SK-N-SH treated with all-trans-retinoic acid at 6 μM for 48 hours (cell line): ENCODE data around the gene KRT84.

ENCODE experiments used
- ATAC-seq: fragments of 200-7000 bp; cut with Tn5 transposase; 3 replicates; pipeline ENCODE4 v1.9.1; 2020; ENCODE audit warnings: mild to moderate bottlenecking, moderate library complexity
- ARNTL ChIP-seq: fragments of 450-650 bp; formaldehyde crosslinking; IDR thresholded peaks from 2 replicates; pipeline ENCODE4 v1.5.0; 2020; ENCODE audit warnings: low read depth, mild to moderate bottlenecking, moderate library complexity, borderline replicate concordance
- BACH2 ChIP-seq: fragments of 250-450 bp; sonication (Bioruptor Pico); IDR thresholded peaks from 2 replicates; pipeline ENCODE4 v1.9.0; 2021; ENCODE audit warnings: mild to moderate bottlenecking, borderline replicate concordance
- CSDC2 ChIP-seq: fragments of 250-450 bp; sonication (Bioruptor Pico); IDR thresholded peaks from 2 replicates; pipeline ENCODE4 v1.5.0; 2020; ENCODE audit warnings: mild to moderate bottlenecking, moderate library complexity
- ESRRG ChIP-seq: fragments of 250-450 bp; sonication (Bioruptor Pico); IDR thresholded peaks from 2 replicates; pipeline ENCODE4 v1.6.1; 2021; ENCODE audit warnings: mild to moderate bottlenecking
- GLIS3 ChIP-seq: fragments of 250-450 bp; sonication (Bioruptor Pico); IDR thresholded peaks from 2 replicates; pipeline ENCODE4 v1.5.0; 2020; ENCODE audit warnings: mild to moderate bottlenecking, moderate library complexity
- ISL1 ChIP-seq: fragments of 250-450 bp; sonication (Bioruptor Pico); IDR thresholded peaks from 2 replicates; pipeline ENCODE4 v2.1.2; 2022; ENCODE audit warnings: mild to moderate bottlenecking, moderate library complexity
- OSR1 ChIP-seq: fragments of 250-450 bp; sonication (Bioruptor Pico); IDR thresholded peaks from 2 replicates; pipeline ENCODE4 v1.8.0; 2022; ENCODE audit warnings: moderate library complexity, mild to moderate bottlenecking, inconsistent platforms
- PPARA ChIP-seq: fragments of 250-450 bp; sonication (Bioruptor Pico); IDR thresholded peaks from 2 replicates; pipeline ENCODE4 v1.5.0; 2020; ENCODE audit warnings: mild to moderate bottlenecking, borderline replicate concordance
- RARB ChIP-seq: fragments of 250-450 bp; sonication (Bioruptor Pico); IDR thresholded peaks from 2 replicates; pipeline ENCODE4 v1.8.0; 2021; ENCODE audit warnings: mild to moderate bottlenecking, moderate library complexity
- SNAI2 ChIP-seq: fragments of 250-450 bp; sonication (Bioruptor Pico); IDR thresholded peaks from 2 replicates; pipeline ENCODE4 v1.5.0; 2020; ENCODE audit warnings: mild to moderate bottlenecking, moderate library complexity
- TCF4 ChIP-seq: fragments of 250-450 bp; sonication (Bioruptor Pico); IDR thresholded peaks from 2 replicates; pipeline ENCODE4 v1.8.0; 2021; ENCODE audit warnings: mild to moderate bottlenecking, moderate library complexity, borderline replicate concordance
- TOX ChIP-seq: fragments of 250-450 bp; sonication (Bioruptor Pico); IDR thresholded peaks from 2 replicates; pipeline ENCODE4 v1.8.0; 2021; ENCODE audit warnings: mild to moderate bottlenecking, moderate library complexity, borderline replicate concordance
- ZC3H10 ChIP-seq: fragments of 250-450 bp; sonication (Bioruptor Pico); IDR thresholded peaks from 2 replicates; pipeline ENCODE4 v1.5.1; 2021; ENCODE audit warnings: mild to moderate bottlenecking, moderate library complexity
- ZFP3 ChIP-seq: fragments of 250-450 bp; sonication (Bioruptor Pico); IDR thresholded peaks from 2 replicates; pipeline ENCODE4 v1.5.0; 2020; ENCODE audit warnings: mild to moderate bottlenecking, moderate library complexity
- ZFP30 ChIP-seq: fragments of 450-650 bp; formaldehyde crosslinking; IDR thresholded peaks from 2 replicates; pipeline ENCODE4 v1.5.0; 2022; ENCODE audit warnings: mild to moderate bottlenecking, moderate library complexity
- ZNF565 ChIP-seq: fragments of 450-650 bp; formaldehyde crosslinking; conservative IDR thresholded peaks from 2 replicates; pipeline ENCODE4 v1.5.0; 2020; ENCODE audit warnings: low read depth, mild to moderate bottlenecking, moderate library complexity
- ZNF70 ChIP-seq: fragments of 450-650 bp; formaldehyde crosslinking; IDR thresholded peaks from 2 replicates; pipeline ENCODE4 v1.5.0; 2020; ENCODE audit warnings: mild to moderate bottlenecking, moderate library complexity
- ZNF8 ChIP-seq: fragments of 450-650 bp; formaldehyde crosslinking; IDR thresholded peaks from 2 replicates; pipeline ENCODE4 v1.5.0; 2020; ENCODE audit warnings: mild to moderate bottlenecking, moderate library complexity
- TF ChIP-seq, protein P1 (sequence below): fragments of 250-450 bp; sonication (Bioruptor Pico); IDR thresholded peaks from 2 replicates; pipeline ENCODE4 v1.8.0; 2021; ENCODE audit warnings: low read depth, mild to moderate bottlenecking, moderate library complexity, borderline replicate concordance
- TF ChIP-seq, protein P2 (sequence below): fragments of 250-450 bp; sonication (Bioruptor Pico); IDR thresholded peaks from 2 replicates; pipeline ENCODE4 v1.5.0; 2020; ENCODE audit warnings: mild to moderate bottlenecking, moderate library complexity
- TF ChIP-seq, protein P3 (sequence below): fragments of 250-450 bp; sonication (Bioruptor Pico); IDR thresholded peaks from 2 replicates; pipeline ENCODE4 v1.5.1; 2020; ENCODE audit warnings: low read depth, mild to moderate bottlenecking, moderate library complexity
- TF ChIP-seq, protein P4 (sequence below): fragments of 250-450 bp; sonication (Bioruptor Pico); IDR thresholded peaks from 2 replicates; pipeline ENCODE4 v1.5.1; 2021; ENCODE audit warnings: mild to moderate bottlenecking, moderate library complexity

The KRT84 gene

DNA sequence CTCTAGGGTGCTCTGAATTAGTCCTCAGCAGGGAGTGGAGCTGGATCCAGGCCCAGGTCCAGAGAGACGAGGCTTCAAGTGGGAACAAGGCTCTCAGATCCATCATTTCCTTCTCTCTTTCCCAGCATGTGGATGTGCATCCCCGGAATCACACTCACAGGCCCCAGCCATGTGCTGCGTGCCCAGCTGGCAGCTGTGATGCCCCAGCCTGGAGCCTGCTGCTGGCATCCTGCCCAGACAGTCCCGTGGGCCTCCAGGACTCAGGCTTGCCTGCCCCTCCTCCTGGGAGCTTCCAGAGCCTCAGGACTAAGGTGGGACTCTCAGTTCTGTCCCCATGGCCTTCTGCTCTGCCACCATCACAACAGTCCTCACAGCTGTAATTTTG is 6.2 kb upstream of the KRT84 start:
- TF ChIP-seq OSR1 (CRISPR knock-in tag) (no peak), ZC3H10 (CRISPR knock-in tag) (no peak), ISL1 (CRISPR knock-in tag) (no peak), RARB (no peak), CSDC2 (CRISPR knock-in tag) (no peak), GLIS3 (CRISPR knock-in tag) (no peak), SNAI2 (CRISPR knock-in tag) (no peak)
- TF ChIP-seq, protein P1, sequence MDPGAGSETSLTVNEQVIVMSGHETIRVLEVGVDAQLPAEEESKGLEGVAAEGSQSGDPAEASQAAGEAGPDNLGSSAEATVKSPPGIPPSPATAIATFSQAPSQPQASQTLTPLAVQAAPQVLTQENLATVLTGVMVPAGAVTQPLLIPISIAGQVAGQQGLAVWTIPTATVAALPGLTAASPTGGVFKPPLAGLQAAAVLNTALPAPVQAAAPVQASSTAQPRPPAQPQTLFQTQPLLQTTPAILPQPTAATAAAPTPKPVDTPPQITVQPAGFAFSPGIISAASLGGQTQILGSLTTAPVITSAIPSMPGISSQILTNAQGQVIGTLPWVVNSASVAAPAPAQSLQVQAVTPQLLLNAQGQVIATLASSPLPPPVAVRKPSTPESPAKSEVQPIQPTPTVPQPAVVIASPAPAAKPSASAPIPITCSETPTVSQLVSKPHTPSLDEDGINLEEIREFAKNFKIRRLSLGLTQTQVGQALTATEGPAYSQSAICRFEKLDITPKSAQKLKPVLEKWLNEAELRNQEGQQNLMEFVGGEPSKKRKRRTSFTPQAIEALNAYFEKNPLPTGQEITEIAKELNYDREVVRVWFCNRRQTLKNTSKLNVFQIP (CRISPR knock-in tag) = no peak
- TF ChIP-seq, protein P2, sequence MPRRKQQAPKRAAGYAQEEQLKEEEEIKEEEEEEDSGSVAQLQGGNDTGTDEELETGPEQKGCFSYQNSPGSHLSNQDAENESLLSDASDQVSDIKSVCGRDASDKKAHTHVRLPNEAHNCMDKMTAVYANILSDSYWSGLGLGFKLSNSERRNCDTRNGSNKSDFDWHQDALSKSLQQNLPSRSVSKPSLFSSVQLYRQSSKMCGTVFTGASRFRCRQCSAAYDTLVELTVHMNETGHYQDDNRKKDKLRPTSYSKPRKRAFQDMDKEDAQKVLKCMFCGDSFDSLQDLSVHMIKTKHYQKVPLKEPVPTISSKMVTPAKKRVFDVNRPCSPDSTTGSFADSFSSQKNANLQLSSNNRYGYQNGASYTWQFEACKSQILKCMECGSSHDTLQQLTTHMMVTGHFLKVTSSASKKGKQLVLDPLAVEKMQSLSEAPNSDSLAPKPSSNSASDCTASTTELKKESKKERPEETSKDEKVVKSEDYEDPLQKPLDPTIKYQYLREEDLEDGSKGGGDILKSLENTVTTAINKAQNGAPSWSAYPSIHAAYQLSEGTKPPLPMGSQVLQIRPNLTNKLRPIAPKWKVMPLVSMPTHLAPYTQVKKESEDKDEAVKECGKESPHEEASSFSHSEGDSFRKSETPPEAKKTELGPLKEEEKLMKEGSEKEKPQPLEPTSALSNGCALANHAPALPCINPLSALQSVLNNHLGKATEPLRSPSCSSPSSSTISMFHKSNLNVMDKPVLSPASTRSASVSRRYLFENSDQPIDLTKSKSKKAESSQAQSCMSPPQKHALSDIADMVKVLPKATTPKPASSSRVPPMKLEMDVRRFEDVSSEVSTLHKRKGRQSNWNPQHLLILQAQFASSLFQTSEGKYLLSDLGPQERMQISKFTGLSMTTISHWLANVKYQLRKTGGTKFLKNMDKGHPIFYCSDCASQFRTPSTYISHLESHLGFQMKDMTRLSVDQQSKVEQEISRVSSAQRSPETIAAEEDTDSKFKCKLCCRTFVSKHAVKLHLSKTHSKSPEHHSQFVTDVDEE (CRISPR knock-in tag) = no peak
- peak; percentile 45 for ATAC-seq

DNA sequence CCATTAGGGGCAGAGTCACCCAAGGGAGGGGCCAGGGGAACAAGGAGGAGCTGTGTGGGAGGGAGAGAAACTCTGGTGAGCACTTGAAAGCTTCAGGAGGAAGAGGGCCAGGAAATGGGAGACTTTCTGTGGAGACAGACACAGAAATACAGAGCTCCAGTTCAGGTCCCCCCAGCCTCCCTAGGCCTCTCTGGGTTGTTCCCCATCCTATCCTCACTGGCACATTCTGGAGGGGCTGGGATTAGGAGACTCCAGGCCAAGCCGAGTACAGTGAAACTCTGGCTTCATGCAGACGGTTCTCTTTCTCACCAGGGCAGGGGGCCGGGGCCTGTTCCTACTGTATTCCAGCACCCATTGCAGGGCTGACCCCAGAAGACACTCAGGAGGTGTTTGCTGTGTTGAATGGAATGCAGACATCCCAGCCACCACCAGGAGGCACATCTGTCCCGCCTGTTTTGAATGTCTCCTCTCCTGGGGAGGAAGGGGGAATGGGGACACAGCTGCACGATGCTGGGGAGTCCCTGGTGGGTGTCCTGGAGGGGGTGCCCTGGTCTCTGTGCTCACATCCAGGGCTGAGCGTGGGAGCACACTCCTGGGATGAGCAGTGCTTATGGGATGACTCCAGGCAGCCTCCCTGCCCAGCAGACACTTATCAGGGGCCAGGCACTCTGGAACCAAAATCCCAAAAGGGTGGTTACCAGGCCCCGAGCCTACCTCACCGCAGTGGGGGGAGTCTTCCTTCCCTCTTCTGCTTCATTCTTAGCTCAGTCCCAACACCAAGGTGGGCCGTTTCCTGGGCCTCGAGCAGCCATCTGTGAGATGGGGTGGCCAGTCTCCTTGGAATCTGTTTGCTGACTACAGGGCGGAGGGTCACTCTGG is 5.5 kb upstream of the KRT84 start:
- TF ChIP-seq ESRRG (CRISPR knock-in tag) = no peak
- TF ChIP-seq, protein P3, sequence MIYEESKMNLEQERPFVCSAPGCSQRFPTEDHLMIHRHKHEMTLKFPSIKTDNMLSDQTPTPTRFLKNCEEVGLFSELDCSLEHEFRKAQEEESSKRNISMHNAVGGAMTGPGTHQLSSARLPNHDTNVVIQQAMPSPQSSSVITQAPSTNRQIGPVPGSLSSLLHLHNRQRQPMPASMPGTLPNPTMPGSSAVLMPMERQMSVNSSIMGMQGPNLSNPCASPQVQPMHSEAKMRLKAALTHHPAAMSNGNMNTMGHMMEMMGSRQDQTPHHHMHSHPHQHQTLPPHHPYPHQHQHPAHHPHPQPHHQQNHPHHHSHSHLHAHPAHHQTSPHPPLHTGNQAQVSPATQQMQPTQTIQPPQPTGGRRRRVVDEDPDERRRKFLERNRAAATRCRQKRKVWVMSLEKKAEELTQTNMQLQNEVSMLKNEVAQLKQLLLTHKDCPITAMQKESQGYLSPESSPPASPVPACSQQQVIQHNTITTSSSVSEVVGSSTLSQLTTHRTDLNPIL (CRISPR knock-in tag) = no peak
- no peak for TF ChIP-seq ZNF8
- TF ChIP-seq TOX (CRISPR knock-in tag) = no peak
- no peak for TF ChIP-seq PPARA (CRISPR knock-in tag)
- TF ChIP-seq GLIS3 (CRISPR knock-in tag) = no peak
- ATAC-seq = peak; percentile 65

DNA sequence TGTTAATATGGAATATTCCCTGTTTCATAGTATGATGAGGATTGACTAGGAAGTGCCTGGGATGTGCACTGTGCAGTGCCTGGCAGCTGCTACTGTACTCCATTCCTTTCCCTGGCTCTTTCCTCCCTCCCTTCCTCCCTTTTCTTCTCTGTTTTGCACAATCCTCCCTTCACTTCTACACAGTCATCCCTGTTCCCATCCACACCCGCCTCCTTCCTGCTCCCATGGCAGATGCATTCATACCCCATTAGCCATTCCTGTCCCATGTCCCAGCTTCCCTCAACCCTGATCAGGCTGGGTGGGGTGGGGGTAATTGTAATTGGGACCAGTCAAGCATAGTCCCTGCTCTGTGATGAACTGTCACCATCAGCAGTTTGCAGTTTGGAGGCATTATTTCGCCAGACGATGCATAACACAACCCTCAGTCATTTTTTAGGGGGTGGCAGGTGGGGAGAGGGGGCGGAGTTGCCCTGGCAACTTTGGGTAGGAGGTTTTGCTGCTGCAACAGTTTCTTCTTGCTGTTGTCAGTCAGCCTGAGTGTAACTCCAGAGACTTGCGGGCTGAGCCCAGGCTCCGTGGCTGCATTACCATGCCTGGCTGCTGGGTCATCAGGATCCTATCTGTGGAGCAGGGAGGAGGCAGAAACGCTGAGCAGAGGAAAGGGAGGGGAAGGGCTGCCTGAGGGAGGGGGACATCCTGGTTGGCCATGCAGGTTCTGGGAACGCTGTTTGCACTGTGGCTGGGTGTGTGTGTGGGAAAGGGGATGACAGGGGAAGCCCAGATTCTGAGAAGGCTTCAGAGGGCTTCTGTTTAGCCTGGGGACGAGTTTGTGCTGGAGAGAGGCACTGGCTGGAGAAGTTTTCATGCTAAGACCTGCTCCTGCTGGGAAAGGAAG is 4.1 kb upstream of the KRT84 start:
- TF ChIP-seq TCF4 (CRISPR knock-in tag) (no peak), ZFP3 (no peak)
- ATAC-seq = no peak

DNA sequence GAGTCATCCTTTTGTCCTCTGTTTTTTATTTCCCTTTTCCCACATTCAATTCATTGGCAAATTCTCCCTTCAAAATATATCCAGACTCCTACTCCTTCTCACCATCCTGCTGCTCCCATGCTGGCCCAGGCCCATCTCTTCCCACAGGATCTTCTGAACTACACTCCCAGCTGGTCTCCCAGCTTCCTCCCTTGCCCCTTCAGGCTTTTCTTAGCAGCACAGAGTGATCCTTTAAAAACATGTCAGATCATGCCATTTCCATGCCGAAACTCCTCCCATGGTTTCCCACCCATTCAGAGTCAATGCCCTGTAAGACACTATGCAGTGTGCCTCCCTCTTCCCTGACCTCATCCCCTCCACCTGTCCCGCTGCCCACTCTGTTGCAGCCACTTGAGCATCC is 2.4 kb upstream of the KRT84 start:
- TF ChIP-seq, protein P3 (CRISPR knock-in tag) = no peak
- TF ChIP-seq RARB (no peak), ARNTL (CRISPR knock-in tag) (no peak), CSDC2 (CRISPR knock-in tag) (no peak), PPARA (CRISPR knock-in tag) (no peak), ZNF8 (no peak), ZFP3 (no peak), ZC3H10 (CRISPR knock-in tag) (no peak), ISL1 (CRISPR knock-in tag) (no peak), GLIS3 (CRISPR knock-in tag) (no peak), BACH2 (CRISPR knock-in tag) (no peak), TCF4 (CRISPR knock-in tag) (no peak), ZNF565 (CRISPR knock-in tag) (no peak), SNAI2 (CRISPR knock-in tag) (no peak), ZNF70 (no peak), ZFP30 (CRISPR knock-in tag) (no peak)
- TF ChIP-seq, protein P4, sequence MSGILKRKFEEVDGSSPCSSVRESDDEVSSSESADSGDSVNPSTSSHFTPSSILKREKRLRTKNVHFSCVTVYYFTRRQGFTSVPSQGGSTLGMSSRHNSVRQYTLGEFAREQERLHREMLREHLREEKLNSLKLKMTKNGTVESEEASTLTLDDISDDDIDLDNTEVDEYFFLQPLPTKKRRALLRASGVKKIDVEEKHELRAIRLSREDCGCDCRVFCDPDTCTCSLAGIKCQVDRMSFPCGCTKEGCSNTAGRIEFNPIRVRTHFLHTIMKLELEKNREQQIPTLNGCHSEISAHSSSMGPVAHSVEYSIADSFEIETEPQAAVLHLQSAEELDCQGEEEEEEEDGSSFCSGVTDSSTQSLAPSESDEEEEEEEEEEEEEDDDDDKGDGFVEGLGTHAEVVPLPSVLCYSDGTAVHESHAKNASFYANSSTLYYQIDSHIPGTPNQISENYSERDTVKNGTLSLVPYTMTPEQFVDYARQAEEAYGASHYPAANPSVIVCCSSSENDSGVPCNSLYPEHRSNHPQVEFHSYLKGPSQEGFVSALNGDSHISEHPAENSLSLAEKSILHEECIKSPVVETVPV (CRISPR knock-in tag) = no peak
- no peak for ATAC-seq
